Measurements from ENCODE around the gene HMGCS2. TPM values are rescaled to one million over a fixed set of nuclear protein-coding genes. Genes with fewer than 3 reads are reported as not detected.

The HMGCS2 gene
- total RNA-seq, 5 donors from 2014 or later (not counting 1 experiment from before 2014, with no cell fraction given), result 0.35 to 0.82 (median 0.56) TPM; not detected in 2

- peaks cover 0 to 7% of the 10 kb centered on the region in 2 donors for H3K36me3 ChIP-seq (ENCODE audit: control insufficient read depth in 2 of 2, extremely low read depth in 1 of 2, insufficient read depth in 1 of 2, low read length in 1 of 2)
- no peak overlapping the region for H3K4me3 ChIP-seq (ENCODE audit: control insufficient read depth in 1 of 2, extremely low read depth in 1 of 2, low read length in 1 of 2)
- no peak for ATAC-seq (replicated peaks in 1 of 4)
- no peak overlapping the region for H3K27ac ChIP-seq (ENCODE audit: low read length)
- DNase-seq, result no peak
- H3K4me1 Mint-ChIP-seq, result peaks cover 0 to 4% (median 3%) of the 10 kb centered on the region in 3 donors
- H3K27ac Mint-ChIP-seq, result no peak overlapping the region
- H3K4me3 Mint-ChIP-seq, result no peak overlapping the region
- peaks cover 0 to 7% of the 10 kb centered on the region in 2 experiments for H3K27me3 ChIP-seq (replicated peaks in 1 of 2; ENCODE audit: control insufficient read depth in 2 of 2, extremely low read depth in 1 of 2, insufficient read depth in 2 of 2, low read length in 1 of 2)
- no peaks in the 10 kb centered on the region for H3K27me3 Mint-ChIP-seq
- no peaks in the 10 kb centered on the region for H3K36me3 Mint-ChIP-seq
- WGBS (ENCODE audit: insufficient coverage), result 77% methylated on average over 3 of the region's 3 CpGs
- POLR2A ChIA-PET, result no interaction called here
- no peaks in the 10 kb centered on the region for H3K9me3 Mint-ChIP-seq
- CTCF ChIA-PET, result interaction anchor here in 1 of 2 donors (0.8 kb wide), 1 partner anchor 9 kb away, joined by 4 read pairs; no protein-coding TSS in a partner anchor
- H3K9me3 ChIP-seq, result no peaks in the 10 kb centered on the region
- H3K4me1 ChIP-seq (ENCODE audit: control insufficient read depth in 1 of 2, extremely low read depth in 1 of 2, insufficient read depth in 2 of 2, low read length in 2 of 2), result peaks cover 0 to 5% of the 10 kb centered on the region in 2 experiments
These were observed 25.4 kb downstream of the HMGCS2 start for GRCh38 chr1:119743308-119743707.

DNA sequence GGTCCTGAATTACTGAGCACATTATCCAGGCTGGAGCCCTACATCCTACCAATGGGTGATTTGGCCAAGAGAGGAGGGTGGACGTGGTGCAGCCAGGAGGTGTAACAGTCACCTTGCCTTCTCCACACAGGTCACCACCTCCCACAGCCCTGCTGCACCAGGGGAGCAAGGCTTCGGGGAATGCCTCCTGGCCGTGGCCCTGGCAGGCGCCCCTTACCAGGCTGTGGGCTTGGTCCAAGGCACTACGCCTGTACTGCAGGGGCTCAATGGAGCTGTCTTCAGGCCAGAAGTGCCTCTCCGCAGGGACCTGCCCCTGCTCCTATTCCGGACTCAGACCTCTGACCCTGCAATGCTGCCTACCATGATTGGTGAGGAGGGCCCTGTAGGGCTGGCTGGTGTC lies 26.0 kb downstream of the HMGCS2 start:
- no peaks in the 10 kb centered on the region for H3K36me3 Mint-ChIP-seq
- peaks cover 0 to 7% of the 10 kb centered on the region in 2 experiments for H3K27me3 ChIP-seq (replicated peaks in 1 of 2; ENCODE audit: control insufficient read depth in 2 of 2, extremely low read depth in 1 of 2, insufficient read depth in 2 of 2, low read length in 1 of 2)
- WGBS (ENCODE audit: insufficient coverage), result 82% methylated on average over 4 of the region's 7 CpGs
- no peak overlapping the region for H3K4me3 ChIP-seq (ENCODE audit: control insufficient read depth in 1 of 2, extremely low read depth in 1 of 2, low read length in 1 of 2)
- H3K4me1 ChIP-seq (ENCODE audit: control insufficient read depth in 1 of 2, extremely low read depth in 1 of 2, insufficient read depth in 2 of 2, low read length in 2 of 2), result peaks cover 0 to 5% of the 10 kb centered on the region in 2 experiments
- H3K4me1 Mint-ChIP-seq, result peaks cover 0 to 4% (median 3%) of the 10 kb centered on the region in 3 donors
- no peaks in the 10 kb centered on the region for H3K9me3 Mint-ChIP-seq
- ChIA-PET POLR2A (no interaction called here), CTCF (interaction anchor here in 1 of 2 donors (0.8 to 0.9 kb wide), 2 partner anchors 21 to 66 kb away, joined by 3 to 5 read pairs; no protein-coding TSS in a partner anchor)
- no peaks in the 10 kb centered on the region for H3K9me3 ChIP-seq
- H3K36me3 ChIP-seq (ENCODE audit: control insufficient read depth in 2 of 2, extremely low read depth in 1 of 2, insufficient read depth in 1 of 2, low read length in 1 of 2), result peaks cover 0 to 13% of the 10 kb centered on the region in 2 donors
- H3K27me3 Mint-ChIP-seq, result no peaks in the 10 kb centered on the region
- H3K27ac ChIP-seq (ENCODE audit: low read length), result no peak overlapping the region
- DNase-seq (no peak), ATAC-seq (replicated peaks in 1 of 4) (no peak)
- H3K4me3 Mint-ChIP-seq, result no peak overlapping the region
- no peak overlapping the region for H3K27ac Mint-ChIP-seq

DNA sequence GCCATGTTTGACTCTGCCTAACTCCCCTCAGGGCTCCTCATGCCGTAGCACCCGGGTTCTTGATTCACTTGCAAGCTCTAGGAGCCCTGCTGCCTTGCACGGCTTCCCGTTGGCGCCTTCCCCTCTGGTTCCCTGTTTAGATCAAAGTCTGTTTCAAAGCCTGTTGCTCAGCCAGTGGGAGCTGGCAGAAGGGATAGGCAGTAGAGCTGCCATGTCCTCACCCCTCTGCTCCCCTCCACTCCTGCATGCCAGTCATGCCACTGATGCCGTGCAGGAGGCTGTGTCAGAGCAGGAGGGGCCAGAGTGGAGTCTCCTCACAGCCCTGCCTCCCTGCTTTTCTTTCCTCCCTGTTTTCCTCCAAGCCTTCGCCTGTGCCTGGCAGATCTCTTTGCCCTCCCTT lies 26.5 kb downstream of the HMGCS2 start:
- no peak overlapping the region for H3K27ac Mint-ChIP-seq
- no peaks in the 10 kb centered on the region for H3K36me3 Mint-ChIP-seq
- no peak overlapping the region for H3K4me3 Mint-ChIP-seq
- CTCF ChIA-PET, result interaction anchor here in 1 of 2 donors (0.7 to 0.9 kb wide), 3 partner anchors 18 to 67 kb away, joined by 3 to 5 read pairs (median 3); no protein-coding TSS in a partner anchor
- 93% methylated on average over 7 of the region's 7 CpGs for WGBS (ENCODE audit: insufficient coverage)
- peaks cover 0 to 4% (median 3%) of the 10 kb centered on the region in 3 donors for H3K4me1 Mint-ChIP-seq
- H3K9me3 Mint-ChIP-seq, result no peaks in the 10 kb centered on the region
- no peak for ATAC-seq (replicated peaks in 1 of 4)
- no peaks in the 10 kb centered on the region for H3K9me3 ChIP-seq
- peaks cover 0 to 17% of the 10 kb centered on the region in 2 donors for H3K36me3 ChIP-seq (ENCODE audit: control insufficient read depth in 2 of 2, extremely low read depth in 1 of 2, insufficient read depth in 1 of 2, low read length in 1 of 2)
- no peak overlapping the region for H3K4me3 ChIP-seq (ENCODE audit: control insufficient read depth in 1 of 2, extremely low read depth in 1 of 2, low read length in 1 of 2)
- H3K4me1 ChIP-seq (ENCODE audit: control insufficient read depth in 1 of 2, extremely low read depth in 1 of 2, insufficient read depth in 2 of 2, low read length in 2 of 2), result peaks cover 0 to 5% of the 10 kb centered on the region in 2 experiments
- POLR2A ChIA-PET, result no interaction called here
- no peak for DNase-seq
- H3K27me3 Mint-ChIP-seq, result no peaks in the 10 kb centered on the region
- H3K27ac ChIP-seq (ENCODE audit: low read length), result no peak overlapping the region
- H3K27me3 ChIP-seq (replicated peaks in 1 of 2; ENCODE audit: control insufficient read depth in 2 of 2, extremely low read depth in 1 of 2, insufficient read depth in 2 of 2, low read length in 1 of 2), result peaks cover 0 to 7% of the 10 kb centered on the region in 2 experiments

DNA sequence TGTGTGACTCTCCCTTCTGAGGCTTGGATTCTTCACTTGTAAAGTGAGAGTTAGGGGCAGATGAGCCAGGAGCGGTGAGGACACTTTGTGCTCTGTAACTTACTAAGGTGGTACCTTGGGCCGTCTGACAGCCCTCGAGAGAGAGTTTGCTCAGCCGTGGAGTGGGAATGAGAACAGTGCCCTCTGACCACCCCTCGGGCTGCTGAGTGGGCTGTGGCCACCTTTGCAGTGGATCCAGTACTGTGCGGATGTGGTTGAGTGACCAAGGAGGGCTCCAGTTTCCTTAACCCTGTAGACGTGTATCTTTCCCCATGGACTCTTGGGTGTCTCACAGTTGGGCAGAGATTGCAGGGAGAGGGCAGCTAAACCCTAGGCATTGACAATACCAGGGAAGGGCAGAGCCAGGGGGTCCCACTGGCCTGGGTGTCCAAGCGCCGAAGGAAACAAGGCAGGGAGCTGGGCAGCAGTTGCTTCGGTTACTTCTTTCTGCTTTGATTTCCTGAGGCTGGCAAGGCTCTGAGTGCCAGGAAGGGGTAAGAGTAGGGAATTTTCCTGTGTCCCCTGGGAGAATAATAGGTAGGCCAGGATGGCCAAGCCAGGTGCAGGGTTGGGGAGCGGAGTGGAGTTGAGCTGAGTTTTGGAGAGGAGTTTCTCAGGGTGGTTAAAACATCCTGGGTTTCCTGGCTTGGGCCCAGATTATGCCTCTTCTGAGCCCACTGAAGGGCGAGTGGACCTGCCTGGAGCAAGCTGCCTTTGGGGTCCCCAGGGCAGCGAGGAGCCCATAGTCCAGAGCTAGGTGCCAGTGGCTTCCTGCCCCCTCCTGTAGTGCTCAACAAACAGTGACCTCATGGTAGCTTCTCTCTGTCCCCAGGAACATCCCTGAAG lies 27.6 kb downstream of the HMGCS2 start:
- Mint-ChIP-seq H3K27ac (no peak overlapping the region), H3K9me3 (no peaks in the 10 kb centered on the region), H3K4me3 (no peak overlapping the region), H3K4me1 (peaks cover 0 to 4% (median 3%) of the 10 kb centered on the region in 3 donors), H3K27me3 (no peaks in the 10 kb centered on the region), H3K36me3 (no peaks in the 10 kb centered on the region)
- H3K36me3 ChIP-seq (ENCODE audit: control insufficient read depth in 2 of 2, extremely low read depth in 1 of 2, insufficient read depth in 1 of 2, low read length in 1 of 2), result peaks cover 0 to 21% of the 10 kb centered on the region in 2 donors
- ChIA-PET POLR2A (no interaction called here), CTCF (interaction anchor here in 1 of 2 donors (0.7 kb wide), 1 partner anchor 17 kb away, joined by 3 read pairs; no protein-coding TSS in a partner anchor)
- 92% methylated on average over 13 of the region's 13 CpGs for WGBS (ENCODE audit: insufficient coverage)
- H3K27ac ChIP-seq (ENCODE audit: low read length), result no peak overlapping the region
- H3K27me3 ChIP-seq (replicated peaks in 1 of 2; ENCODE audit: control insufficient read depth in 2 of 2, extremely low read depth in 1 of 2, insufficient read depth in 2 of 2, low read length in 1 of 2), result peaks cover 0 to 7% of the 10 kb centered on the region in 2 experiments
- H3K4me3 ChIP-seq (ENCODE audit: control insufficient read depth in 1 of 2, extremely low read depth in 1 of 2, low read length in 1 of 2), result no peak overlapping the region
- peaks cover 0 to 5% of the 10 kb centered on the region in 2 experiments for H3K4me1 ChIP-seq (ENCODE audit: control insufficient read depth in 1 of 2, extremely low read depth in 1 of 2, insufficient read depth in 2 of 2, low read length in 2 of 2)
- no peak for ATAC-seq (replicated peaks in 1 of 4)
- H3K9me3 ChIP-seq, result no peaks in the 10 kb centered on the region
- no peak for DNase-seq

- Mint-ChIP-seq H3K4me3 (no peak overlapping the region), H3K4me1 (peaks cover 0 to 4% (median 3%) of the 10 kb centered on the region in 3 donors), H3K36me3 (peaks cover 2% of the 10 kb centered on the region), H3K27ac (no peak overlapping the region), H3K9me3 (no peaks in the 10 kb centered on the region), H3K27me3 (no peaks in the 10 kb centered on the region)
- no peaks in the 10 kb centered on the region for H3K9me3 ChIP-seq
- peaks cover 0 to 7% of the 10 kb centered on the region in 2 experiments for H3K27me3 ChIP-seq (replicated peaks in 1 of 2; ENCODE audit: control insufficient read depth in 2 of 2, extremely low read depth in 1 of 2, insufficient read depth in 2 of 2, low read length in 1 of 2)
- 83% methylated on average over 1 of the region's 2 CpGs for WGBS (ENCODE audit: insufficient coverage)
- no peak for ATAC-seq (replicated peaks in 1 of 4)
- peaks cover 0 to 5% of the 10 kb centered on the region in 2 experiments for H3K4me1 ChIP-seq (ENCODE audit: control insufficient read depth in 1 of 2, extremely low read depth in 1 of 2, insufficient read depth in 2 of 2, low read length in 2 of 2)
- H3K36me3 ChIP-seq (ENCODE audit: control insufficient read depth in 2 of 2, extremely low read depth in 1 of 2, insufficient read depth in 1 of 2, low read length in 1 of 2), result peaks cover 0 to 21% of the 10 kb centered on the region in 2 donors
- POLR2A ChIA-PET, result no interaction called here
- DNase-seq, result no peak
- CTCF ChIA-PET, result no interaction called here
- no peak overlapping the region for H3K27ac ChIP-seq (ENCODE audit: low read length)
- no peak overlapping the region for H3K4me3 ChIP-seq (ENCODE audit: control insufficient read depth in 1 of 2, extremely low read depth in 1 of 2, low read length in 1 of 2)
These were observed 28.4 kb downstream of the HMGCS2 start for GRCh38 chr1:119740261-119740660.

DNA sequence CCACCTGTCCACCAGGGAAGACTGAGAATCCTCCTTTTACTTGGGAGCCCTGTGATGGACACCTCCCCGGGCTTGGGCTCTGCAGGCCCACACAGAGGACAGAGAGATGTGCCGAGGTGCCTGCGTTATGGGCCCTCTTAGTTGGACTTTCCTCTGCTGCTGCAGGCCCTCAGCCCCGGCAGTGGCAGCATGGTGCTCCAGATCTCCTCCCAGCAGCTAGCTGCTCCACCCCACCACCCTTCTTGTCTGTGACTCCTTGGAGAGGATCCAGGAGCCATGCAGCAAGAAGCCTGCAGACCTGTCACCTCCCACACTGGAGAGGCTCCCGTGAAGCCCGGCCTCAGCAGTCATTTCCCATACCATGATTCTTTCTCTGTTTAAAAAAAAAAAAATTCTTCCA lies 29.6 kb downstream of the HMGCS2 start:
- WGBS (ENCODE audit: insufficient coverage), result 88% methylated on average over 4 of the region's 6 CpGs
- peaks cover 0 to 5% of the 10 kb centered on the region in 2 experiments for H3K4me1 ChIP-seq (ENCODE audit: control insufficient read depth in 1 of 2, extremely low read depth in 1 of 2, insufficient read depth in 2 of 2, low read length in 2 of 2)
- H3K9me3 ChIP-seq, result no peaks in the 10 kb centered on the region
- H3K27me3 ChIP-seq (replicated peaks in 1 of 2; ENCODE audit: control insufficient read depth in 2 of 2, extremely low read depth in 1 of 2, insufficient read depth in 2 of 2, low read length in 1 of 2), result peaks cover 0 to 9% of the 10 kb centered on the region in 2 experiments
- H3K27me3 Mint-ChIP-seq, result no peaks in the 10 kb centered on the region
- no peak overlapping the region for H3K27ac ChIP-seq (ENCODE audit: low read length)
- DNase-seq (no peak), ATAC-seq (replicated peaks in 1 of 4) (no peak)
- peaks cover 0 to 3% (median under 1%) of the 10 kb centered on the region in 3 donors for H3K4me1 Mint-ChIP-seq
- H3K4me3 ChIP-seq (ENCODE audit: control insufficient read depth in 1 of 2, extremely low read depth in 1 of 2, low read length in 1 of 2), result no peak overlapping the region
- H3K36me3 Mint-ChIP-seq, result peaks cover 5% of the 10 kb centered on the region
- ChIA-PET CTCF (interaction anchor here in 1 of 2 donors (0.7 kb wide), 1 partner anchor 246 kb away, joined by 3 read pairs; no protein-coding TSS in a partner anchor), POLR2A (no interaction called here)
- no peak overlapping the region for H3K4me3 Mint-ChIP-seq
- peaks cover 0 to 21% of the 10 kb centered on the region in 2 donors for H3K36me3 ChIP-seq (ENCODE audit: control insufficient read depth in 2 of 2, extremely low read depth in 1 of 2, insufficient read depth in 1 of 2, low read length in 1 of 2)
- no peaks in the 10 kb centered on the region for H3K9me3 Mint-ChIP-seq
- no peak overlapping the region for H3K27ac Mint-ChIP-seq
